ENCODE measurements around the gene PAX3.

Gene PAX3

DNA sequence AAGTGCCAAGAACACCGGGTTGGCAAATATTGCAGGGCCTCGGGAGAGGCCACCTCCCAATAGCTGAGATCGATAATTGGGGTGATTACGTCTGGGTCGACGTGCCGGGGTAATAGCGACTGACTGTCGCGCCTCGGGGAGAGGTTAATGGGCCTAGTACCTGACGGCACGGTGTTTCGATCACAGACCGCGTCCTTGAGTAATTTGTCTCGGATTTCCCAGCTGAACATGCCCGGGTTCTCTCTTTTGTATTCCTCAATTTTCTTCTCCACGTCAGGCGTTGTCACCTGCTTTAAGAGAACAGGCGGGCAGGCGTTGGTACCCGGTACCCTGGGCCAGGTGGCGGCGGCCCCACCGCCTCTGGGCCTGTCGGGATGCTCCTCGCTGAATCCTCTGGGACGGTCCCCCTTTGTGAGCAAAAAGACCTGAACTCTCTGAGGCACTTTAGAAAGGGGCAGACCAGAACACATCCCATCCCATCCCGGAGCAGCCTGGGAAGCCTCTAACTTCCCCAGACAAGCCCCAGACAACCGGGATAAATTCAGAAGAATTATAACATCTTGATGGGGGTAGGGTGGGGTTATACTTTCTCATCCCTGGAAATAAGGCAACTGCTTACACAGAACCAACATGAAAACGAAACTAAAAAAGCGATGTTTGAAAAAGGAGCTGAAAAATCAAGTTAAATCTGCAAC is 3.3 kb downstream of the PAX3 start:
- no peak for DNase-seq

DNA sequence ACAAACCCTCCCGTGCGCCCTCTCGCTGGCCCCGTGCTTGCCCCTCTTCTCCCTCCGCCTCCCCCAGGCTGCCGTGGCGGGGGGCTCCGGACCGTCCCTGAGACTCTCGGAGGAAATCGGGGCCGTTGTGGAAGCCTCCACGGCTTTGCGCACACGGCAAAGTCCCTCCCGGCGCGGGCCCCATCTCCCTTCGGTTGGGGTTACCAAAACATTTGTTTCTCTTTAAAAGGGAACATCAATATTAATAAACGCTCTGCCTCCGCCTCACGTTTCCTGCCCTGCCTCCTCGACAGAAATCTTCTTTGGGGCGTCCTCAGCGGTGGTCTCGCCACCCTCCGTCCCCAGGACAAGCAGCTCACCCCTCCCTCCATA is 3.8 kb downstream of the PAX3 start:
- DNase-seq: no peak

DNA sequence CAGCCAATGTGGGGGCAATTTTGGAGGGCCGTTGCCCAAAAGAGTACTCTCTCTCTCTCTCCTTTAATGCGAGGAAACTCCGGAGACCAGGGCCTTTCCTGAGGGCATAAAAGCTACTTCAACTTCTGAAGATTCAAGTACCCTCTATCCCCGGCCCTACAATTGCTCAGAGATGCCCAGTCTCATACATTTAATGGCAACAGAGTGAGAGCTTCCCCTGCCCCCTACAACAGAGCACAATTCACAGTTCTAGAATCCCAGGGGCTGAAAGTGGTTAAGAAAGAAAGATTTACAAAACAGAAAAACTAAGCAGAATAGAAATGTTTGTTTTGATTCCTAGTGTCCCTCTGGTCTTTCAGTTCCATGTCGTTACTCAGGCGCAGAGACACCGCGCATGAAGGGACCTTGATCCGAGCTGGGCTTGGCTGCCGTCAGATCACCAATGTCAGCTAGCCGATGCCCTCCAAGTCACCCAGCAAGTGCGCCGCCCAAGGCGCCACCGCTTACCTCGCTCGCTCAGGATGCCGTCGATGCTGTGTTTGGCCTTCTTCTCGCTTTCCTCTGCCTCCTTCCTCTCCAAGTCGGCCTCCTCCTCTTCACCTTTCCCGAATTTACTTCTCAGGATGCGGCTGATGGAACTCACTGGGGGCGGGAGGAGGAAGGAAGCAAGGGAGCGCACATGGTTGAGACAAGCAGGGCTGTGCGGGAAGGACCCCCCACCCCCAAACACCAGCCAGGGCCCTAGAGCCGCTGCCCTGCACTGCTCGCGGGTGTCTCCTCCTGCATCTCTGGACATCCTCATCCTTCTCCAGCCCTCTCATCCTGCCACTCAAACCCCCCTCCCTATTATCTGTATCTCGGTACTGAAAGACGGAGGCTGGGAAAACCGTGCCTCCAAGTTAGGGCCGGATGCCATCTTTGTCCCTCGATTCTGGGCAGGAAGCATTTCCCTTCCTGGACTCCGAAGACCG is 4.9 kb downstream of the PAX3 start:
- DNase-seq: no peak

DNA sequence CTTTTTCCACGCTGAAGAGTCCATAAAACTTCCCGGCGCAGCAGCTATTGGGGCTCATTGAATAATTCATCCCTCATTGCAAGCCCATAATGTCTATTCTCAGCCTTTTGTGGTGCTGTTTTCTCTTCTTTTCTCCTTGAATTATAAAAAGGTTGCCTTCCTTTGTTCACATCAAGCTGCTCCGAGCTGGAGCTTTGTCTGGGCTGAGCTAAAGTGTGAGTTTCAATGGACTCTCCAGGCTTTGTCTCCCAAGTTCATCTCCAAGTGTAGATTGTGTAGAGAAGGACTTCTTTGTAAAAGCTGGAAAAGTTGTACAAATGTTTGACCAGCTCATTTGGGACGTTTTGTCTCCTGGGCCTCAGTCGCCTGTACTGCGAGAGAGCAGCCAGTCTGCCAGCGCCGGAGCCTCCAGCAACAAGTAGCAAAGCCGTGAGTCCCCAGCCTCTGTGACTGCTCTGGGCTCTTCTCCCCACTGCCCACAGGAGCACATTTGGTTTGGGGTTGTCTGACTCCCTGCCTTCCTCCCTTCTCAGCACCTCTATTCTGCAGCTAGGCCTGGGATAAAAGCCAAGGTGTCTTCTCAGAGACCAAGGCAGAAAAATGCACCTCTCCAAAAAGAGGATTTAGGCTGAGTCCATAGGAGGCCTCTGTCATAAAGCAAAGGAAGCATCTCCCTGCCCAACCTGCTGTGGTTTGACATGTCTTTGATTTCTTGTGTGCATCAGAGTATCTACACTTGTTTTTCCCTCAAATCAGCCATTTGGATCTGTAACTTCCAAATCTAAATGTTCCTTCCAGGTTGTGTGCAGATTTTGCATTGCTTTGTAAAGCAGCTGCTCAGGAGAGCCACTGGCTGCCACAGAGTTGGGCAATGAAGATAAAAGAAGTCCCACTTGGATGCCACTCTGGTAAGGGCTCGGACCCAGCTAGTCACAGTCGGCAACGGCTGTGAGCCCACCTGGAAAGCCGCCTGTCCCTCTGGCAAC is 6.4 kb downstream of the PAX3 start:
- no peak for DNase-seq

DNA sequence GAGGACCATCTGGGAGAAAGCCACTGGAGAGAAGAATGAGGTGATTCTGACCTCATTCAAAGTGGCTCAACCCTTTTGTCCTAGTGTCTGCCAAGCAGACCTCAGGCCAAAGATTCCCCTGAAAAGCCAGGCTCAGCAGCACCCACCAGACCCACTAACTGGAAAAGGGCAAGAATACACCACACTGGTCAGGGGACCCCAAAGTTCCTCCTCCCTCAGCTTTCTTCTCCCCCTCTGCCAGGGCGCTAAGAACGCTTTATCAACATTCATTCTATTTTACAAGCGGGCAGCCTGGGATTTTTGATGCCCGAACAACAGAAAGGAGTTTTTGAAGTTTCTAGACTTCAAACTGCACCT is 7.3 kb downstream of the PAX3 start:
- no peak for DNase-seq

DNA sequence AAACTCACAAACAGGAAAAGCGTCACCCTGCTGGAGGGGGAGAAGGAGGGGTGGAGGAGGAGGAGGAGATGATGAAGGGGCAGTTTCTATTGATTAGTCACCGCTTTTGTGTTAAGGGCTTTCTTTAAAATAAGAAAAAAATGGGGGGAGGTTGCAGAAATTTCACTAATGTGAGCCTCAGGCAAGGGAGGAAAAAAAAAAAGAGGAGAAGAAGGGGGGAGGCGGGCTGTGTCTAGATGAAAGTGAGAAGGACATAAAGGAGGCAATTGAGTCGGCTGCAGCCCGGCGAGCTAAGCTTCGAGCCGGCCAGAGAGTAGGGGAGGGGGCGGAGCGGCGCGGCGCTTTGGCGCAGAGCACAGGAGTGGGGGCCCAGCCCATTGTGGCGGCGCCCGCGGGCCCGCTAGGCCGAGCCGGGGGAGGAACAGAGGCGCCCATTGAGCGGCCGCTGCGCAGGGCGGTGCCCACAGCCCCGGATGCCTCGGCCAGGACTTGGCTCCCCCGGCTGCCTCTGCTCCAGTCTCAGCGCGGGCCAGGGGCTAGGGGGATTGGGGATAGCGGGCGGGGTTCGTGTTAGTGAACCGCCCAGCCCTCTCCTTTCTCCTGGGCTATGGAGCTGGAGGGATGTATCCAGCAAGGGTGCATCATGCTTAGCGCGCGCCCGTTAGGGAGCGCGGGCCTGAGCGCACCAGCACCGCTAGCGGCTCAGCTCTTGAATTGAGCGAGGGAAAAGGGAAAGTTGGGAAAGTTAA is 7.9 kb downstream of the PAX3 start:
- DNase-seq: peak; percentile 62

DNA sequence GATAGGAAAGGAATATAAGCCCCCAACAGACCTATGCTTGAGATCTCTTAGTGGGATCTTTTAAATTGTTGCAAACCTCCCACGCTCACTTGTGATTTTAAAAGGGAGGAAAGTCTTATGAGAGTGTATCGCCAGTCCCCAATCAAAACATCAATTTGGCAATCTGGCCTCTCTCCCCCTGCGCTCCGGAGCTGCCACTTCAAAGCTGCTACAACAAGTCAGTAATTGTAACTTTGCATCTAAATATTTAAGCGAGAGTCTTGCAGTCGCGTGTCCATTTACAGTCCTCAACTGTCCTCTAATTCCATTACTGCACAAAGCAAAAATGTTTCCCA is 8.4 kb downstream of the PAX3 start:
- DNase-seq: no peak

DNA sequence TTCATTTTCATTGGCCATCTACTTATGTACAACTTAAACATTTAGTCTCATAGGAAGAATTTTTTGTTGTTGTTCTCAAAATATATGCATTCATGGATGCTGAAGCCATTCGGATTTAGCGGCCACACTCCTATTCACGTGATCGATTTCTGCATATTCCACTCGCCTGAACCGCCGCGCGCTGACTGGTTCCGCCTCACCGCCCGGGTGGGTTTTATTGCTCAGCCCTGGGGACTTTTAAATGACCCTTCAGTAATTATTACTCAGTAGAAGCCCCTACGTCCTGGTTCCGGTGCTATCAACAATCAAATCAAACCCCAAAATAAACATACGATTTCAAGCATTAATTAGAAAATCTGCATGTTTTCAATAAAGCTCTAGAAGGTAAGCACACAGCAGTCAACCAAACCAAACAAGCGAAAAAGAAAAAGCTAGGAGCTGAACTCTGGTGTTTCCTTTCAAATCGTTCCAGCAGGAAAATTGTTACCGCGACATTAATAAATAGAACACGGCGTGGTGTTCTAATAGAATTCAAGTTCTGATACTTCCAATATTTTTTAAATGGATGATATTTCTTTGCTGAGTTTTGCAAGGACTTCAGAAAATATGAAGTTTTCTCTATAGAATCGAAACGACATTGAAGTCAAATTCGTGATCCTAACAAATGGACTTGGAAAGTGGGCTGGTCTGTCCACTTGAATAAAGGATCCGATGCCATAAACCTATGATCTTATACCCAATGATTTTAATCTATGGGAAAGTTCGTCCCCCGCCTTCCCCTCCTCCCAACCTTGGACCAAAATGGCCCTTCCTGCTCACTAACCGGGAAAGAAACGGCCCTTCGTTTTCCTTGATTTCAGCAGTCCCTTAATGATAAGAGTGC is 9.3 kb downstream of the PAX3 start:
- DNase-seq: no peak

DNA sequence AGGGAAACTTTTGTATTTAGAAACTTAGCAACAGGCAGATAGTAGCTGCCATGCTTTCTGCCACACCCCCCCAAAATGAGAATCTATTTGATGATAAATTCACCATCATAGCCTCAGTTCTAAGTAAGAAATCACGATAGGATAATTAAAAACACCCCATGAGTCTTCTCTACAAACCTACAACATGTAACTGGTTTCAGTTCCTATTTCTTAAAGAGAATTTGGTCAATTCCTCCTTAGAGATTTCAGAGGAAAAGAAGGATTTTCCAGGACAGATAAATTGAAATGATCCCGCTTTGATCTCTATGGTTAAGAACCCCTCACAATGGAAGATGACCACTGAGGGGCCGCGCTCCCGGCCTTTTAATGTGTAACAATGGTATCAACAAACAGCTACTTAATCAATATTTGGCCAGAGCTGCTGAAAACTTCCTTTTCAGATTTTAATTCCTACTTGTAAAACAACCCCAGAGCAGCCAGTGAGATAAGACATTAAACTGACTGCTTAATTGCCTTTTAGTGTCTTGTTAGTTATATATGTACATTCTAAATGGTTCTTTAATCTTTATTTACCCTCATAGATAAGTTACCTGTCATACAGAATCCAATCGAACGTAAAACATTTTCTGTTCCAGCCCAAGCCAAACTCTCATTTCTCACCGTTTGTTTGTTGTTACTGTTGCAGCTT is 10.1 kb downstream of the PAX3 start:
- DNase-seq: no peak

DNA sequence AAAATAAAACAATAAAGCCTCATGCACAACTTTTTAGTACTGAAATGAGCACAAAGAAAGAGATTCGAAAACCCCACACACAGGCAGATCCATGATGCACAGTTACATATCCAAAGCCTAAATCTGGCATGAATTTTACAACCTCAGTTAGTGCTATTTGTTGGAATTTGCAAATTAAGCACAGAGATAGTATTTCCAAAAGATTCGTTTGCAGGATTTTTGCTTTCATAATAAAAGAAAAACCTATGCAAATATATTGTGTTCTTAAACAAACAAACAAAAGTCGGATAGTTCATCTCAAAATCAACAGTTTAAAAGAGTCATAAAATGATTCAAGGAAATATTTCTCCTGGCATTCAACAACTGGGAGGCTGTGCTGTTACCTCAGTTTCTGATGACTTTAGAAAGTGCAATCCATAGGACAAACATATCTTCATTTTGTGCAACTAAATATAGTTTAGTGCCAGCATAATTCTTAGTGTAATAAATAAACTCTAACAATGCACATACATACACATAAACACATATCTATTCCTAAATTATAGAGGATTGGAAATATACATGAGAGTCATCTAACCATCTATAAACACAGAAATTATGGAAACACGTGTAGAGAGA is 10.8 kb downstream of the PAX3 start:
- DNase-seq: no peak

DNA sequence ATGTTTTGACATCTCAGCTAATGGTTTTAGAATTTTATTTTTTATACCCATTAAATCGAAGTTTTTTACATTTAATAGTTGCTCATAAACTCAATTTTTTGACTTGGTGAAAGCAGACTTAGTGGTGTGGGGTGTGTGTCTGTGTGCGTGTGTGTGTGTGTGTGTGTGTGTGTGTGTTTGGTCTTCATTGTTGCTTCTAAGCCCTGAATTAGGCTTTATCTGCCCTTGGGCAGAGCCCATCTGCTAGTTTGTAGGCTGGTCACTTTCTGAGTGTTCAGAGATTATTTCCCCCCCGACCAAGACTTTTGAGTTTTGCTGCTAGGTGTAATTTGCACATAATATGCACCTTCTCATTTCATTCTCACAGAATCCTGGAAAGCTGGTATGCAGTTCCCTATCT is 14.3 kb downstream of the PAX3 start:
- DNase-seq: no peak

DNA sequence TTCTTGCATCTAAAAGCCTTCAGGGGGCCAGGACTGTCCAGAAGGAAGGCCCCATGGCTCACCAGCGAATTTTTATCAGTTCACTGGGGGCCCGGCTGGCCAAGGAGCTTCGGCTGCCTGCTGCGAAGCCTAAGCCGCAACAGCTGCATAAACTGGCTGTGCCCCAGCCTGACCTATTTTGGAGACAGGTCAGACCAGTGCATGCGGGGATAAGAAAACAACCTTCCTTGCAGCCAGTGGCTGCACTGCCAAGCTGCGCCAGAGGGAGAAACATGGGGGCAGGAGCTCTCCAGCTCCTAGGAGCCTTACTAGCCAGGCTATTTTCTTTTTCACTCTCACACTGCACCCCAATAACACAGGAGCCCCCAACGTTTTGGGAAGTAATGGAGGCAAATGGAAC is 15.2 kb downstream of the PAX3 start:
- no peak for DNase-seq

DNA sequence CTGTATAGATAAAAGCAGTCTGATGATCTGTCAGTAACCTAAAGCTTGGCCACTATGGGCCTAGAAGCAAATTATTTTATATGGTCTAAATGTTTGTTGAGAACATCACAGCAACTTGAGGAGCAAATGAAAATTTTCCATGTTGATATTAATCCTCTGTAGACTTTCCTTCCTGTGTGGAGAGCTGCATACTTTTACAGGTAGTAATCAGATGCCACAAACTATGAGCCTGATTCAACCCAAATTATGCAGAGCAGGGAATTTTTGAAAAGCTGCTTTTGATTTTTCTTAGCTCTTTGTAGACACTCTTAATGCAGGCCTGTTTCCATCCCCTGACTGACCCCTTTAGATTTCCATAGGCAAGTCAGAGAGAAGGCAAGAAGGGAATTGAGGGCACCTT is 17.3 kb downstream of the PAX3 start:
- no peak for DNase-seq

DNA sequence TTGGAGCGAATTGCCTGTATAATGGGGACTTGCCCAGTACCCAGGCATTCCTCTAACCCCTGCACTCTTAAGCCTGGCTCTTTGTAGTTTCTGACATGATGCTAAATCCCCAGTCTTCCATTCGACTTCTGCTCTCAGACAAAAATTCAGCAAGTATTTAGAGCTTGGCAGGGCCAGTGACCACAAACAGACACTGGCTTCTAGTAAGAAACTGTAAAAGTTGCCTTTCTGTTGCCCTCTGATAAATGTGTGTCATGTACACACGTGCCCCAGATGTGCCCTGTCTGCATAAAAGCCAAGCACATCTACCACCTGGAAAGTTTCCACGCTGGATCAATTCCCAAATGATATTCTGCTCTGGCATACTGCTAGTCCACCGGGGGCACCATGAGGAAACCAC is 18.0 kb downstream of the PAX3 start:
- DNase-seq: no peak

DNA sequence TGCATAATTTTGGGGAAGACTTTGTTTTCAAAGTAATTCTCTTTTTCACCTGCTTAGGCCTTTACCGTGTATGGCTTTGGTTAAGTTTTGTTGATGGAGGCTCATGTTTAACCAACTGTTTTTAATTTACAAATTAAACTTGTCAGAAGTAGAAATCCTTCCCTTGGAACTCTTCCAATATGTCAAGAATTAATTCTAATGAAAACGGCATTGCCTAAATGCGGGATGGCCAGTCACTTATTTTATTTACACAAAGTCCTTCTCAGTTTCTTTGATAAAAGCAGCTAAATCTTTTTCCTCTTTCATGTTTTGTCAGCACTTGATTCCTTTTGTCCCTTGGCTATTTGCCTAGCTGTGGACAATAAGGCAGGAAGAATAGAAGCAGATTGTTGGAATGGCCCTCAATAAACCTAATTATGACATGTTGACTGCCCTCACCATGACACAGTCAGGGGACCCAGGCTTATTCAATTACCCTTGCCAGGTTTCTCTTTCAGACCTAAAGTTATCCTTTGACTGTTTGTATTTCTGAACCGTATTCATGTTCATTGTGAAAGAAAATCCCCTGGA is 26.3 kb downstream of the PAX3 start:
- no peak for DNase-seq

DNA sequence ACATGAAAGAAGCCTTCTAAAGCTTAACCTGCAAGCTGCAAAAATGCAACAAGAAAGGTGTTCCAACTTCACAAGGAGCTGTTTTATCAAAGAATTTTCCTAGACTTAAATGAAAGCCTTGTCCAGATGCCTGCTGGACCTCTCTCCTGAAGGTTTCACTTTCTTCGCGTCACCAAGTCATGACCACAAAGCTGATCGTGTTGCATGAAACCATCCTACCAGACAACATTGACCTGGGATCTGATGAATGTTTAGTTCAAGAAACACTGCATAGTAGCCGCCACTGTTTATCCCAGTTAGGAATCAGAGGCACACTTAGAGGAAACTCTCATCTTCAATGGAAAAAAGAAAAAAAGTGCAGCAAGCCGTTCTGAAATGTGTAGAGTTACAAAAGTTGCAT is 26.9 kb downstream of the PAX3 start:
- DNase-seq: no peak

DNA sequence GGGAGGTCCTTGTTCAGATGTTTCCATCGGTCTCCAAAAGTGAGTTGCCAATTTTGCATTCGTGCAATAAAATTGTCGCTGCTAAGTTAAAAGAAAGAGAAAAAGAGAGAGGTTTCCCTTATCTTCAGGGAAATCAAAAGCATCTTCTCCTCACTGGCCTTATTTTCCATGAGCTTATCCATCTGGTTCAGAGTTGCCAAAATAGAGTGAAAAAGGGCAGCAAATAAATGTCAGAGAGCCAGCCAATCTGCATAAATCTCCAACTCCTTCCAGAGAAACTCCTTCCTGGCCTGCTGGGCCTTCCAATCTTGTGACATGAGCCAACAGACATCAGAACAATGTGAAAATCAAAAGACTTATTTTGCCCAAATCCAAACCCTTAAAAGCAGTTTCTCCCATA is 28.4 kb downstream of the PAX3 start:
- DNase-seq: no peak

DNA sequence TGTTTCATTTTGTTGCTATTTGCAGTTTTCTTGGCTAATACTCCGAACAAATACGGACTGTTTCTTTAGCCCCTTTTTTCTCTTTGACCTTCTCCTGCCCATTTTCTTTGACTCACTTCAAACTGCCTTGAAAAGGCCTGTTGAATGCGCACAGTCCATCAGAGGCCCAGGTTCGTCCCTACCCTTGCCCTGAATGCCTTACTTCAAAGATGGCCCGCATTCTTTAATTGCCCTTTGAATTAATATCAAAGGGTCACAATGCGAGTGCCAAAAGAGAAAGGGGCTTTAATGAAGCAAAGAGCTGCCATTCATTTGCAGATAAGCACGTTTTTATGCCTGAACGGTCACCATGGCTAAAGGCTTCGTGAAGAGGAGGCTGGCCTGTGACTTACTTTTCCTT is 29.7 kb downstream of the PAX3 start:
- no peak for DNase-seq

DNA sequence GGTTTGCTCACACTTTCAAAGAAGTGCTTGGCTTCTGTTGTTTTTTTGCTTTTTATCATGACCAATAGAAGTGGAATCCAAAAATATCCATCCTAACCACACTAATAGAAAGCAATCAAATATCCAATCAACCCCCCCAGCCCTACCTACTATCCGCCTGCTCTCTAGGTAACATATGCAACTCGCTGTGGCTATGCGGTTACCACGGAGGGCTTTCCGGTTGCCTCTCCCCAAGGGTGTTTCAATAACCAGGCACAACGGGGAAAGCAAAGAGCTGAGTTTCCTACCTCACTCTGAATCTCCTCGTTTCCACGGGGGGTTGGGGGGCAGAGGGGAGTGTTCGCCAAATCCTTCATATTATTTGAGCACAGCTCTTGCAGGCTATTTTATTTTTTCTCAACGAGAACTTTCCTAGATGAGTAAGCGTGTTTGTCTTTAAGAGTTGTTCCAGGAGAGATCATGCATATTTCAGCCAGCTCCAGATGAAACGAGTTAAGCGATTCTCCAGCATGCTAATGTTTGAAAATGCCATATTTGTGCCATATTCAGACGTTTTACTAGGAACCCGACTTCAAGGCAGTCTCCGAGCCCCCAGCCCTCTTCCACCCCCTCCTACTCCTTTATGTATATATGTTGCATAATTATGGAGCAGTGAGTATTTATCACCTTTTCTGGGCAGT is 30.3 kb downstream of the PAX3 start:
- no peak for DNase-seq

All from NCI-H2227 treated with DMSO at 0.1 percent for 48 hours (cell line).